Measurements from ENCODE around the gene FGF12. TPM values are rescaled to one million over a fixed set of nuclear protein-coding genes. Genes with fewer than 3 reads are reported as not detected.

FGF12 gene
- total and polyA plus RNA-seq, 9 donors: 3.0 to 5.4 (median 4.3) TPM

GRCh38 chr3:192237992-192238608 is 489.2 kb downstream of the FGF12 start:
- no peaks in the 10 kb centered on the region for H3K9me3 ChIP-seq (replicated peaks; ENCODE audit: control insufficient read depth, low read depth, low read length)
- no peak overlapping the region for H3K27ac ChIP-seq (ENCODE audit: low read length)
- no peaks in the 10 kb centered on the region for H3K27me3 ChIP-seq (ENCODE audit: control insufficient read depth, insufficient read depth, low read length)
- no peaks in the 10 kb centered on the region for H3K36me3 ChIP-seq (ENCODE audit: control insufficient read depth, insufficient read depth, low read length)
- no peaks in the 10 kb centered on the region for H3K4me1 ChIP-seq (ENCODE audit: control insufficient read depth, insufficient read depth, low read length)
- H3K4me3 ChIP-seq (ENCODE audit: low read length): no peak overlapping the region
- no peak for DNase-seq
- WGBS (ENCODE audit: insufficient coverage): 67% methylated on average over 3 of the region's 4 CpGs

DNA sequence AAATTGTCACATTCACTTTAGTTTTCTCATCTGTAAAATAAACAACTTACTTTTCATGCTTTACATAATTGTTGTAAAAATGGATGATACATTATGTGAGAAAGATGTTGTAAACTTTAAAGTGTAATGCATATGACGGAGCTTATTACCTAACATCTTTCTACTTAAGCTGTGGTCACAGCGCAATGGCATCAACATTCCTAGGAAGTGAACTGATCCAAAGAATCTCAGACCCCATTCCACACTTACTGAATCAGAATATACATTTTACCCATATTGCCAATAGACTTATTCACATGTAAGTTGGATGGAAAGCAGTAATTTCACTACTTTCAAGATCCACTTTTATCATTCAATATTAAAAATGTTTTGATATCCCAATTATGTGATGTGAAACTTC is 497.5 kb downstream of the FGF12 start:
- H3K4me1 ChIP-seq (ENCODE audit: control insufficient read depth, insufficient read depth, low read length): no peaks in the 10 kb centered on the region
- H3K27me3 ChIP-seq (ENCODE audit: control insufficient read depth, insufficient read depth, low read length): no peaks in the 10 kb centered on the region
- no peak overlapping the region for H3K27ac ChIP-seq (ENCODE audit: low read length)
- no peak for DNase-seq
- WGBS (ENCODE audit: insufficient coverage): no CpG with 5 or more reads among the region's 2 CpGs
- H3K36me3 ChIP-seq (ENCODE audit: control insufficient read depth, insufficient read depth, low read length): no peaks in the 10 kb centered on the region
- no peaks in the 10 kb centered on the region for H3K9me3 ChIP-seq (replicated peaks; ENCODE audit: control insufficient read depth, low read depth, low read length)
- H3K4me3 ChIP-seq (ENCODE audit: low read length): no peak overlapping the region

- Histone ChIP-seq H3K4me1 (ENCODE audit: control insufficient read depth, insufficient read depth, low read length) (no peaks in the 10 kb centered on the region), H3K27ac (ENCODE audit: low read length) (no peak overlapping the region), H3K4me3 (ENCODE audit: low read length) (no peak overlapping the region), H3K27me3 (ENCODE audit: control insufficient read depth, insufficient read depth, low read length) (no peaks in the 10 kb centered on the region), H3K36me3 (ENCODE audit: control insufficient read depth, insufficient read depth, low read length) (no peaks in the 10 kb centered on the region), H3K9me3 (replicated peaks; ENCODE audit: control insufficient read depth, low read depth, low read length) (no peaks in the 10 kb centered on the region)
- DNase-seq: no peak
- WGBS (ENCODE audit: insufficient coverage): 72% methylated on average over 2 of the region's 5 CpGs
These were observed 502.6 kb downstream of the FGF12 start for GRCh38 chr3:192224634-192225155.

GRCh38 chr3:192223815-192224214 is 503.5 kb downstream of the FGF12 start:
- Histone ChIP-seq H3K4me3 (ENCODE audit: low read length) (no peak overlapping the region), H3K36me3 (ENCODE audit: control insufficient read depth, insufficient read depth, low read length) (no peaks in the 10 kb centered on the region), H3K4me1 (ENCODE audit: control insufficient read depth, insufficient read depth, low read length) (no peaks in the 10 kb centered on the region), H3K27ac (ENCODE audit: low read length) (no peak overlapping the region), H3K27me3 (ENCODE audit: control insufficient read depth, insufficient read depth, low read length) (no peaks in the 10 kb centered on the region), H3K9me3 (replicated peaks; ENCODE audit: control insufficient read depth, low read depth, low read length) (no peaks in the 10 kb centered on the region)
- WGBS (ENCODE audit: insufficient coverage): no CpG with 5 or more reads among the region's 2 CpGs
- DNase-seq: no peak

DNA sequence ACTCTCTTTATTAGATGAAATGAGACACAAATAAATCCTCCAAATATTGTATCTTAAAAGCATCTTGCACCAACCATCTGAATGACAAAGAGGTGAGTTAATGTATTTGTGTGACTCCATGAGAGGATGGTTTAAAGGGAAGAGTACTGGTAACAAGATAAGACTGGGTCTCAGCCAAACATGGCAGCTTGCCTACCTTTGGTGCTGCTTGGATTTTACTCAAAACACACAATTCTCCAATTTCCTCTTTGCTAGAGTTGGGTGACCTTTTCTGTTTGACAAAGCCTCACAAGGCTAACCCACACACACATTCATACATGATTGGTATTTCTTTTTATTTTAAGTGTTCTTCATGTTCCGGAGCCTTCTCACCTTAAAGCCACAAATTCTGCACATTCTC is 506.4 kb downstream of the FGF12 start:
- Histone ChIP-seq H3K9me3 (replicated peaks; ENCODE audit: control insufficient read depth, low read depth, low read length) (no peaks in the 10 kb centered on the region), H3K4me3 (ENCODE audit: low read length) (no peak overlapping the region), H3K36me3 (ENCODE audit: control insufficient read depth, insufficient read depth, low read length) (no peaks in the 10 kb centered on the region), H3K27ac (ENCODE audit: low read length) (no peak overlapping the region), H3K4me1 (ENCODE audit: control insufficient read depth, insufficient read depth, low read length) (no peaks in the 10 kb centered on the region), H3K27me3 (ENCODE audit: control insufficient read depth, insufficient read depth, low read length) (no peaks in the 10 kb centered on the region)
- no peak for DNase-seq
- no CpG with 5 or more reads among the region's 1 CpG for WGBS (ENCODE audit: insufficient coverage)

- no peak for DNase-seq
- Histone ChIP-seq H3K4me3 (ENCODE audit: low read length) (no peak overlapping the region), H3K36me3 (ENCODE audit: control insufficient read depth, insufficient read depth, low read length) (no peaks in the 10 kb centered on the region), H3K27me3 (ENCODE audit: control insufficient read depth, insufficient read depth, low read length) (no peaks in the 10 kb centered on the region), H3K27ac (ENCODE audit: low read length) (no peak overlapping the region), H3K4me1 (ENCODE audit: control insufficient read depth, insufficient read depth, low read length) (no peaks in the 10 kb centered on the region), H3K9me3 (replicated peaks; ENCODE audit: control insufficient read depth, low read depth, low read length) (no peaks in the 10 kb centered on the region)
These were observed 507.4 kb downstream of the FGF12 start for GRCh38 chr3:192219926-192220325.

- H3K36me3 ChIP-seq (ENCODE audit: control insufficient read depth, insufficient read depth, low read length): no peaks in the 10 kb centered on the region
- H3K27me3 ChIP-seq (ENCODE audit: control insufficient read depth, insufficient read depth, low read length): no peaks in the 10 kb centered on the region
- H3K27ac ChIP-seq (ENCODE audit: low read length): no peak overlapping the region
- H3K4me1 ChIP-seq (ENCODE audit: control insufficient read depth, insufficient read depth, low read length): no peaks in the 10 kb centered on the region
- no peak for DNase-seq
- WGBS (ENCODE audit: insufficient coverage): no CpG with 5 or more reads among the region's 2 CpGs
- H3K9me3 ChIP-seq (replicated peaks; ENCODE audit: control insufficient read depth, low read depth, low read length): no peaks in the 10 kb centered on the region
- H3K4me3 ChIP-seq (ENCODE audit: low read length): no peak overlapping the region
These were observed 511.3 kb downstream of the FGF12 start for GRCh38 chr3:192216067-192216466.

DNA sequence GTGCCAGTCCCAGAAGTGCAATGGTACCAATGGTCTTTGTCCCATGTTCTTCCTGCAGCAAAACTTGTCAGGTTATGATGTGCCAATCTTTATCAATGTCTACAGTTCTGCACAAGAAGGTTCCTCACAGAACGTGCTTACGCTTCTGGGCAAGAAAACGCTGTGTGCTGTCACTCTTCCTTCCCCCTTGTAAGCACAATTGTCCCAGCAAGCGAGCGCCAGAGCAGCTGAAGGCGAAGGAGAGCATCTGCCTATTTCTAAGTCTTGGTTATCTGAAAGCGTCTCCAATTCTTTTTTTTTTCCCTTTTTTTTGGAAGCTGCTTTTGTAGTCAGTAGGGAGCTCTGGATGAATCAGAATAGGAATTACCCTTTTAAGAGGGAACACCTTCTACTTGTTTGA is 514.4 kb downstream of the FGF12 start:
- H3K4me1 ChIP-seq (ENCODE audit: control insufficient read depth, insufficient read depth, low read length): no peaks in the 10 kb centered on the region
- no peaks in the 10 kb centered on the region for H3K9me3 ChIP-seq (replicated peaks; ENCODE audit: control insufficient read depth, low read depth, low read length)
- no peak overlapping the region for H3K4me3 ChIP-seq (ENCODE audit: low read length)
- 83% methylated on average over 5 of the region's 7 CpGs for WGBS (ENCODE audit: insufficient coverage)
- no peak overlapping the region for H3K27ac ChIP-seq (ENCODE audit: low read length)
- H3K36me3 ChIP-seq (ENCODE audit: control insufficient read depth, insufficient read depth, low read length): no peaks in the 10 kb centered on the region
- DNase-seq: no peak
- H3K27me3 ChIP-seq (ENCODE audit: control insufficient read depth, insufficient read depth, low read length): no peaks in the 10 kb centered on the region

- H3K9me3 ChIP-seq (replicated peaks; ENCODE audit: control insufficient read depth, low read depth, low read length): no peaks in the 10 kb centered on the region
- no peak overlapping the region for H3K27ac ChIP-seq (ENCODE audit: low read length)
- no peak for DNase-seq
- peaks cover 2% of the 10 kb centered on the region for H3K4me1 ChIP-seq (ENCODE audit: control insufficient read depth, insufficient read depth, low read length)
- H3K4me3 ChIP-seq (ENCODE audit: low read length): no peak overlapping the region
- H3K36me3 ChIP-seq (ENCODE audit: control insufficient read depth, insufficient read depth, low read length): no peaks in the 10 kb centered on the region
- WGBS (ENCODE audit: insufficient coverage): 88% methylated on average over 1 of the region's 2 CpGs
- H3K27me3 ChIP-seq (ENCODE audit: control insufficient read depth, insufficient read depth, low read length): no peaks in the 10 kb centered on the region
These were observed 515.0 kb downstream of the FGF12 start for GRCh38 chr3:192212335-192212734.

- WGBS (ENCODE audit: insufficient coverage): 29% methylated on average over 1 of the region's 2 CpGs
- peak; percentile 6 for DNase-seq
- peaks cover 2% of the 10 kb centered on the region for H3K4me1 ChIP-seq (ENCODE audit: control insufficient read depth, insufficient read depth, low read length)
These were observed 519.7 kb downstream of the FGF12 start for GRCh38 chr3:192207651-192208050.

DNA sequence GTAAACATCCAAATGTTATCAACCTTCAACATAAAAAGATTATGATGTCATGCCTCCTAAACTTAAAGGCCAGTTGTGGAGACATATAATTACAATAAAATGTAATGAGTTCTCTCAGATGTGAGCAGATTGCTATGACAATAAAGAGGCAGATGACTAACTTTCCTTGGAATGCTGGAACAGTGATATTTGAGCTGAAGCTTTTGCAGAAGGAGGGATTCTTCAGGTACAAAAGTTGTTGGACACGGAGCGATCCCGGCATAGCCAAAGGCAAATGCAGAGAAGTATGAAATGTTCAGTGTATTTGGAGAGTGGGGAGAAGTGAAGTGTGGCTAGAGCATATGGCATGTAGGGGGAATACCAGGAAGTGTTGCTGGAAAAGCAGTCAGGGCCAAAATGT is 520.1 kb downstream of the FGF12 start:
- WGBS (ENCODE audit: insufficient coverage): 74% methylated on average over 3 of the region's 3 CpGs
- no peak for DNase-seq
- H3K27me3 ChIP-seq (ENCODE audit: control insufficient read depth, insufficient read depth, low read length): no peaks in the 10 kb centered on the region
- no peak overlapping the region for H3K27ac ChIP-seq (ENCODE audit: low read length)
- H3K9me3 ChIP-seq (replicated peaks; ENCODE audit: control insufficient read depth, low read depth, low read length): no peaks in the 10 kb centered on the region
- no peak overlapping the region for H3K4me3 ChIP-seq (ENCODE audit: low read length)
- H3K4me1 ChIP-seq (ENCODE audit: control insufficient read depth, insufficient read depth, low read length): peaks cover 2% of the 10 kb centered on the region
- no peaks in the 10 kb centered on the region for H3K36me3 ChIP-seq (ENCODE audit: control insufficient read depth, insufficient read depth, low read length)

More at GRCh38 chr3:192207651-192208050, 519.7 kb downstream of the FGF12 start:
- Histone ChIP-seq H3K27me3 (ENCODE audit: control insufficient read depth, insufficient read depth, low read length) (no peaks in the 10 kb centered on the region), H3K36me3 (ENCODE audit: control insufficient read depth, insufficient read depth, low read length) (no peaks in the 10 kb centered on the region), H3K27ac (ENCODE audit: low read length) (no peak overlapping the region), H3K4me3 (ENCODE audit: low read length) (no peak overlapping the region), H3K9me3 (replicated peaks; ENCODE audit: control insufficient read depth, low read depth, low read length) (no peaks in the 10 kb centered on the region)
